Coronary artery (tissue), 2 donors: ENCODE results near the gene GRID2.

ENCODE experiments used
- DNase-seq: peaks from one replicate; pipeline ENCODE4 v3.0.0-alpha.2; 2017; ENCODE audit warnings: low spot score
- H3K27ac ChIP-seq, 2 donors: fragments of 200-600 bp; sonication (generic); one replicate each; pipeline ENCODE4 v1.5.1; 2016 to 2019
- H3K4me3 ChIP-seq: fragments of 200-600 bp; sonication (generic); 2 replicates; pipeline ENCODE4 v1.5.1; 2016; ENCODE audit warnings: mild to moderate bottlenecking, moderate library complexity
- TF ChIP-seq, protein P1 (sequence below): fragments of 200-600 bp; sonication (generic); IDR thresholded peaks from one replicate; pipeline ENCODE4 v1.5.1; 2019; ENCODE audit warnings: antibody characterized with exemption

GRID2 gene

DNA sequence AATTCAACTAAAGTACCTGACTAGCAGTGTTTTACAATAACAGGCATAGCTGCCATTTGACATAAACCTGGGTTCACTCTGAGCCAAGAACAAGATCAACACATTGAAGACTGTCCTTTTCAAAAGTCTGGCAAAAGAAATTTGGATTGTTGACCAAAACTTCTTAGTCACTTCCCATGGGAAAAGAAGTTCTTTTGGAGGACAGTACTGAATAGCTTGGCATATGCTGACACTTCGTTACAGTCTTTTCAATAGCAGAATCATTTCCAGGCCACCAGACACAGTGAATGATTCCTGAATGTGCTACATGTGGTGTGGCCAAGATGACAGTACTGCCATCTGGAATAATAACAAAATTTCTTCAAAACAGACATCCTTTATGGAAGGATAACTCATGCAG is 560.3 kb downstream of the GRID2 start:
- TF ChIP-seq, protein P1, sequence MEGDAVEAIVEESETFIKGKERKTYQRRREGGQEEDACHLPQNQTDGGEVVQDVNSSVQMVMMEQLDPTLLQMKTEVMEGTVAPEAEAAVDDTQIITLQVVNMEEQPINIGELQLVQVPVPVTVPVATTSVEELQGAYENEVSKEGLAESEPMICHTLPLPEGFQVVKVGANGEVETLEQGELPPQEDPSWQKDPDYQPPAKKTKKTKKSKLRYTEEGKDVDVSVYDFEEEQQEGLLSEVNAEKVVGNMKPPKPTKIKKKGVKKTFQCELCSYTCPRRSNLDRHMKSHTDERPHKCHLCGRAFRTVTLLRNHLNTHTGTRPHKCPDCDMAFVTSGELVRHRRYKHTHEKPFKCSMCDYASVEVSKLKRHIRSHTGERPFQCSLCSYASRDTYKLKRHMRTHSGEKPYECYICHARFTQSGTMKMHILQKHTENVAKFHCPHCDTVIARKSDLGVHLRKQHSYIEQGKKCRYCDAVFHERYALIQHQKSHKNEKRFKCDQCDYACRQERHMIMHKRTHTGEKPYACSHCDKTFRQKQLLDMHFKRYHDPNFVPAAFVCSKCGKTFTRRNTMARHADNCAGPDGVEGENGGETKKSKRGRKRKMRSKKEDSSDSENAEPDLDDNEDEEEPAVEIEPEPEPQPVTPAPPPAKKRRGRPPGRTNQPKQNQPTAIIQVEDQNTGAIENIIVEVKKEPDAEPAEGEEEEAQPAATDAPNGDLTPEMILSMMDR: no peak
- no peak for DNase-seq
- Histone ChIP-seq H3K4me3 (no peak overlapping the region), H3K27ac (no peak overlapping the region)

DNA sequence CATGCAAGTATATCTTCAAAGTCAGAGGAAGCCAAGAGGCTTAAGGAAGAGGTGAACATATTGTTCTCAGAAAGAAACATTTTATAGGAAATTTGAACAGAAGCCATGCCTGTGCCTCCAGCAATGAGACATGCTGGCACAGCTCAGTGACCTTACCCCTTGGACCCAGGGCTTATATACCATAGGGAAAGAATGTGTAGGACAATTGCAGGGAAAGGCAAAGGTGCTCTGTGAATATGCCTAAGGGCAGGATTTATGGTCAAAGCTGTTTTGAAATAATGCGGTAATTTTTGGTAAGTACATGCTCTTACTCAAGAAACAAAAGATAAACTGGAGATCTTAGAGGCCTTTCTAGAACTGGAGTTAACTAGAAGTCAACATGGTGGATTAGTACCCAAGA is 568.8 kb downstream of the GRID2 start:
- Histone ChIP-seq H3K27ac (no peak overlapping the region), H3K4me3 (no peak overlapping the region)
- DNase-seq: no peak
- TF ChIP-seq, protein P1: no peak

DNA sequence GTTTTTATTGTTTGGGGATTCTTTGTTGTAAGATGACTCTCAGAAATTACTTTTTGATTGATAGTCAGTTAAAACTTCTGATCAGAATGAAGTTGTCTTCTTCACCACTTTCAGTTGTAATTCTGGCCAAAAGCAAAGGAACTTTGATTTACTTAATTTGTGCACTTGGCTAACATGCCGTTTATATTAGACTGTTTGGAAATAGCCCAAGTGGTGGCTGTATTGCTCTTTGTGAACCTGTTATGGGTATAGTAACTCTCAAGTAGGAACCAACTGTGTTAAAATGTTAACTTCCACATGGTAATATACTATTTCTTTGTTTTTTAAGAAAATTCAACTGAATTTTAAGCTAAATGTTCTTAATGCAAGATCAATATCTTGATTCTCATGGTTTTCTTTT is 581.9 kb downstream of the GRID2 start:
- TF ChIP-seq, protein P1: no peak
- no peak for DNase-seq

DNA sequence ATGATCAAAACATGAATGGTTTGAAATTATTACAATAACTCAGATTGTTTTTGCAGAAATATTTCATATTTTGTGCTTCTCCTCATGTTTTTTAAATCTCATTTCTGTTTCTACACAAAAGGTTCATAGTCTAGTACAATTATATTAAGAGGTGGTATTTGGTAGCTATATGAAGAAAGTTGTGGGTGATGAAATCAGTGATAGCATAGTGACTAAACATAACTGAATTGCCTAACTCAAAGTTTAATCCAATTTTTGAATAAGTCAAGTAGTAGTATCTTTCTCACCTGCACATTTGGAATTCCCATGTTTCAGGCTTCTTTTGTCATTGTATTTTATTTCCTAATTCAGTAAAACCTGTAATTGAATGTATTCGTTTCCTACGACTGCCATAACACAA is 648.7 kb downstream of the GRID2 start:
- Histone ChIP-seq H3K4me3 (no peak overlapping the region), H3K27ac (no peak overlapping the region)
- TF ChIP-seq, protein P1: no peak
- no peak for DNase-seq

More for the DNA sequence above, 581.9 kb downstream of the GRID2 start:
- no peak overlapping the region for H3K27ac ChIP-seq
- H3K4me3 ChIP-seq: no peak overlapping the region

DNA sequence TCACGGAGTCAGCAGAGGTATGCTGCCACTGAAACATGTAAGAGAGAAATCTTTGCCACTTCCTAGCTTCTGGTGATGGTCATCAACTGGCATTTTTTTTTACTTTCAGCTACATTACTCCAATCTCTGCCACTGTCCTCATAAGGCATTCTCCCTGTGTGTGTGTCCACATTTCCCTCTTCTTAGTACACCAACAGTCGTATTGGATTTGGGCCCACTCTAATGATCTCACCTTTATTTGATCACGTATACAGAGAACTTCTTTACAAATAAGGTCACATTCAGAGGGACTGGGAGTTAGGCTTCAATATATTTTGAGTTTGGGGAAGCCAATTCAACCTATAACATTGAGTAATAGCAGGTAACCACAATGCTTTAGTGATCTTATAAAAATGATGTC is 649.1 kb downstream of the GRID2 start:
- no peak overlapping the region for H3K4me3 ChIP-seq
- no peak overlapping the region for H3K27ac ChIP-seq
- TF ChIP-seq, protein P1: no peak
- DNase-seq: no peak

DNA sequence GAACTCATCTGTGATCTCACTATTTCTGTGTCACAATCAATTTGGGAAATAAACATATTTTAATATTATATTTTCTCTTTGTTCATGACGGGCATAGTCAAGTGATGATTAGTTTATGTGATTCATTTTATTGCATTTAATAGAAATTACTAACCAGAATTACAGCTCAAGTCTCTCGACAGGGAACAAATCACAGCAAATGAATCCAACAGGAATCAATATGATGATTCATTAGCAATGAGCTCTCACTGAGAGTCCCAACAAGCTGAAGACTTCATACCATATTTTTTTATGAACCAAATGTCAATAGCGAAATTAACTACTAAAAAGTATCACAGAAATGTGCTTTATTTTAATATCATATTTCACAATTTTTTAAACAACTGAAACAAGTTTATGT is 649.7 kb downstream of the GRID2 start:
- no peak overlapping the region for H3K27ac ChIP-seq
- TF ChIP-seq, protein P1: no peak
- DNase-seq: no peak
- no peak overlapping the region for H3K4me3 ChIP-seq

DNA sequence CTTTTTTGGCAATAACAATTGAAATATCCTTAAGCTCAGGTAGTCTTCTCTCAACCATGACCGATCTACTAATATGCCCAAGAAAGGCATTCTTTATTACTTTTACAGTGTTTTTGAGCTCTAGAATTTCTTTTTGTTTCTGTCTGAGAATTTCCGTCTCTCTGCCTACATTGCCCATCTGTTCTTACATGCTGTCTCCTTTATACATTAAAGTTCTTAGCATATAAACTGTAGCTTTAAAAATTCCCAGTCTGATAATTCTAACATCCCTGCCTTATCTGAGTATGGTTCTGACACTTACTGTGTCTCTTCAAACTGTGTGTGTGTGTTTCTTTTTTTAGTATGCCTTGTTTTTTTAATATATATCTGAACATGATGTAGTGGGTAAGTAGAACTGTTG is 658.1 kb downstream of the GRID2 start:
- TF ChIP-seq, protein P1: no peak
- Histone ChIP-seq H3K4me3 (no peak overlapping the region), H3K27ac (no peak overlapping the region)
- no peak for DNase-seq
